Measurements from ENCODE around the gene CDT1.
"Not testable (repeated sequence)": the region's sequence is repeated elsewhere in the genome, so short reads cannot be mapped to it uniquely, and the experiment has no call there.

Gene CDT1

GRCh38 chr16:88768071-88768783 is 35.4 kb upstream of the CDT1 start:
- no peak for DNase-seq (ENCODE audit: low read depth in 2 of 2)

GRCh38 chr16:88769617-88770460 is 33.8 kb upstream of the CDT1 start:
- no peak for DNase-seq (ENCODE audit: low read depth in 2 of 2)

GRCh38 chr16:88770461-88771293 is 32.9 kb upstream of the CDT1 start:
- DNase-seq (ENCODE audit: low read depth in 2 of 2), result no peak

GRCh38 chr16:88771294-88771772 is 32.3 kb upstream of the CDT1 start:
- no peak for DNase-seq (ENCODE audit: low read depth in 2 of 2)

GRCh38 chr16:88771781-88772180 is 31.8 kb upstream of the CDT1 start:
- DNase-seq (ENCODE audit: low read depth in 2 of 2), result not testable (repeated sequence)

GRCh38 chr16:88772871-88773811 is 30.4 kb upstream of the CDT1 start:
- DNase-seq (ENCODE audit: low read depth in 2 of 2), result no peak

- DNase-seq (ENCODE audit: low read depth in 2 of 2), result no peak
Observed at GRCh38 chr16:88773812-88774291, 29.7 kb upstream of the CDT1 start.

- DNase-seq (ENCODE audit: low read depth in 2 of 2), result no peak
Observed at GRCh38 chr16:88774544-88775393, 28.8 kb upstream of the CDT1 start.

- no peak for DNase-seq (ENCODE audit: low read depth in 2 of 2)
Observed at GRCh38 chr16:88775825-88776224, 27.8 kb upstream of the CDT1 start.

- DNase-seq (ENCODE audit: low read depth in 2 of 2), result no peak
Observed at GRCh38 chr16:88777471-88778270, 25.9 kb upstream of the CDT1 start.

GRCh38 chr16:88778271-88778525 is 25.4 kb upstream of the CDT1 start:
- DNase-seq (ENCODE audit: low read depth in 2 of 2), result no peak

- no peak for DNase-seq (ENCODE audit: low read depth in 2 of 2)
Observed at GRCh38 chr16:88778541-88779065, 25.0 kb upstream of the CDT1 start.

GRCh38 chr16:88779406-88780141 is 24.0 kb upstream of the CDT1 start:
- no peak for DNase-seq (ENCODE audit: low read depth in 2 of 2)

- DNase-seq (ENCODE audit: low read depth in 2 of 2), result no peak
Observed at GRCh38 chr16:88780142-88781062, 23.2 kb upstream of the CDT1 start.

- peak; percentile 54 to 66 for DNase-seq (ENCODE audit: low read depth in 2 of 2)
Observed at GRCh38 chr16:88781140-88782077, 22.2 kb upstream of the CDT1 start.
